ENCODE measurements around the gene RNU7-1.

Gene RNU7-1

DNA sequence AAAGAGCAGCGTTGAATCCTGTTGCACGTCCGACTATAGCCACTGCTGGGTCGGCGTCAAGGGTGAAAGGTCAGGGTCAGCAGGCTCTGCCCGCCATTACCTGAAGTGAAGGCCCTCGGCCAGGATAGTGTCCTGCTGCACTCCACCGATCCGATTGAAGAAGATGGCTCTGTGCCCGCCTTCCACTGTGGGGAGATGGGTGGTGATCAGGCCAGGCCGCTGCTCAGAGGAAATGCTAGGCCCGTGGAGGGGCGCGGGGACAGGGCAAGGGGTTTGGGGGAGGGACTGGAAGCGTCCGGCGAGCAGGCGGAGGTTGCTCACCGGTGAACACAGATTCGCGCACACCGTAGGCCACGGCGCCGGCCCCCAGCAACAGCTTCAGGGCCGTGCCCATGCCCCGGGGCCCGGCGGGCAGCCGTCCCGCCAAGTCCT, 26.5 kb downstream of the RNU7-1 start:
- TF ChIP-seq, protein P1, sequence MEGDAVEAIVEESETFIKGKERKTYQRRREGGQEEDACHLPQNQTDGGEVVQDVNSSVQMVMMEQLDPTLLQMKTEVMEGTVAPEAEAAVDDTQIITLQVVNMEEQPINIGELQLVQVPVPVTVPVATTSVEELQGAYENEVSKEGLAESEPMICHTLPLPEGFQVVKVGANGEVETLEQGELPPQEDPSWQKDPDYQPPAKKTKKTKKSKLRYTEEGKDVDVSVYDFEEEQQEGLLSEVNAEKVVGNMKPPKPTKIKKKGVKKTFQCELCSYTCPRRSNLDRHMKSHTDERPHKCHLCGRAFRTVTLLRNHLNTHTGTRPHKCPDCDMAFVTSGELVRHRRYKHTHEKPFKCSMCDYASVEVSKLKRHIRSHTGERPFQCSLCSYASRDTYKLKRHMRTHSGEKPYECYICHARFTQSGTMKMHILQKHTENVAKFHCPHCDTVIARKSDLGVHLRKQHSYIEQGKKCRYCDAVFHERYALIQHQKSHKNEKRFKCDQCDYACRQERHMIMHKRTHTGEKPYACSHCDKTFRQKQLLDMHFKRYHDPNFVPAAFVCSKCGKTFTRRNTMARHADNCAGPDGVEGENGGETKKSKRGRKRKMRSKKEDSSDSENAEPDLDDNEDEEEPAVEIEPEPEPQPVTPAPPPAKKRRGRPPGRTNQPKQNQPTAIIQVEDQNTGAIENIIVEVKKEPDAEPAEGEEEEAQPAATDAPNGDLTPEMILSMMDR (IDR thresholded peaks at IDR 0.05): no peak

DNA sequence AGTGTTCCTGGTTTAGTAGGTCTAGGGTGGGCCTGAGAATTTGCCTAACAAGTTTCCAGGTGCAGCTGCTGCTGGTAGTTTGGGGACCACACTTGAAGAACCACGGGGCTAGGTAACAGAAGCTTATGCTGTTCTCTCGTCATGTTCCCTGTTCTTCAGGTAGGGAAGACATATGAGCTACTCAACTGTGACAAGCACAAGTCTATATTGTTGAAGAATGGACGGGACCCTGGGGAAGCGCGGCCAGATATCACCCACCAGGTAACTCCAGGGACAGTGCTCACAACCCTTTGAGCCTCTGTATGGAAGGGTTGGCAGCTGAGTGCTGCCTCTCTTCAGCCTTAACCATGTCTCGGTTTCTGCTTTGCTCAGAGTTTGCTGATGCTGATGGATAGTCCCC, 30.6 kb downstream of the RNU7-1 start:
- TF ChIP-seq, protein P1 (IDR thresholded peaks at IDR 0.05): no peak

DNA sequence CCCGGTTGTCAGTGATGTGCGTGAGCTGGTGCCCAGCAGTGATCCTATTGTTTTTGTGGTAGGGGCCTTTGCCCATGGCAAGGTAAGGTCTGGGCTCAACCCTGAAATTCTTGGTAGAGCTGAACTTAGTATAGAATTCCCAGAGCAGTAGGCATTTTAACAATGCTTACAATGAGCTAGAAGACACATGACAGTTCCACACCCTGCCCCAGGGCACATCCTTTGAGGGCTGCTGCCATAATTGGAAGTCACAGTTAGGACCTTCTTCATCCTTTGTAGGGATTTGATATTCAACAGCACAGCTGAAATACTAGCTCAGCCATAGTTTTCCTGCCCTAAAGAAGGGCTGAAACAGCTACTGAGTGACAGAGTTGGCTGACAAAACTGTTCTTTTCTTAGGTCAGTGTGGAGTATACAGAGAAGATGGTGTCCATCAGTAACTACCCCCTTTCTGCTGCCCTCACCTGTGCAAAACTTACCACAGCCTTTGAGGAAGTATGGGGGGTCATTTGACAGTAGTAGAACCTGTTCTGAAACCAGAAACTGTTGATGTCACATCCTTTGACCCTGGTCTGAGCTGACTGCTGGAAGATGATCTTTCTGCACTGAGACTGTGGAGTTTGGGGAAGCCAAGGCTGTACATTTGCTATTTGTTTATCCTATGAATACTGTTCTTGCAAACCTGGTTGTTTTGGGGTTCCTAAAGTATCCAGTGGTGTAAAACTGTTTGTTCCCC, 31.8 kb downstream of the RNU7-1 start:
- TF ChIP-seq, protein P1 (IDR thresholded peaks at IDR 0.05): no peak

DNA sequence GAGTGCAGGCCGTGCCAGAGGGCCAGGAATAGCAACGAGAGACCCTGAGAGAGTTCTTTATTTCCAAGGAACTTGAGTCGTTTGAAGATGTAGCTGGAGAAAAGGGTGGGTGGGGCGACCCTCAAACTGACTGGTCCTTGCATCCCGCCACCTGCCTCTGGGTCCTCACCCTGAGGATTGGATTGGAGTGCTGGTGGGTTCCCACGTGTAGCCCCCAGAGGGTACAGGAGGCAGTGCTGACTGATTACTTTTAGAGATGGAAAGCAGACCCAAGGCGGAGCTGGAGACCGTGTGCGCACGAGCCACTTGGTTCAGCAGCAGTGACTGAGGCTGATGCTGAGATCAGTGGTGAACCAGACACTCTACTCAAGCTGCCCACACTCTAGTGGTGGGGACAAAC, 34.0 kb downstream of the RNU7-1 start:
- TF ChIP-seq, protein P1 (IDR thresholded peaks at IDR 0.05): no peak

DNA sequence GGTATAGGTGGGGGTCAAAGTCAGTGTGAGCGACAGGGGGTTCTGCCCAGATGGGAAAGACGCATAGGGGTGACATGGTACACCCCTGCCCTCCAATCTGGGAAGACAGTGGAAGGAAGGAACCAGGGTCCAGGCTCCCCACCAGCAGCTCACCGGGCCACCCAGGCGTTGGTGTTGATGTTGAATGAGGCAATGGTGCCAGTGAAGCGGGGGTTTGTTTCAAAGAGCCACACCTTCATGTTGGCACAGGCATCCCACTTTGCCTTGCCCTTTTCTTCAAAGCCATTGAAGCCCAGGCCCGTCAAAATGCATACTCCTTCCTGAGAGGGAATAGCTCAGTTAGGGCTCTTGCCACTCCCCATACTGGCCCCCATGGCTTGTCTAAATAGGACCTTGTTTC, 34.6 kb downstream of the RNU7-1 start:
- TF ChIP-seq, protein P1 (IDR thresholded peaks at IDR 0.05): no peak

DNA sequence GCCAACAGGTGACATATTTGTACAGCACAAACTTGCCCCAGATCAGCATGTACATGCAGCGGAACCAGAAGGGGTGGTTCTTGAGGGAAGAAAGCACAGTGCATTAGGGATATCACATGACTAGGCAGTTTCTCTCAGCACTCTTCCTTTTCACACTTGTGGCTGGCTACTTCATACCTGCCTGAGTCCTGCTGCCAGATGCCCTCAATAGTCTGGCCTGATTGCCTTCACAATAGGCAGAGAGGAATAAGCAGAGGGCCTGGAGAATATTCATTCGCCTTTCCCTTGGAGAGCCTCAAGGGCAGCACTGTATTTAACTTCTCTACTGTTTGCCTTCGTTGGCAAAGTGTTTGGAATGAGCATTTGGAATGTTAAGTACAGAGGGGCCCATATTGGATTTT, 35.0 kb downstream of the RNU7-1 start:
- TF ChIP-seq, protein P1 (IDR thresholded peaks at IDR 0.05): no peak

DNA sequence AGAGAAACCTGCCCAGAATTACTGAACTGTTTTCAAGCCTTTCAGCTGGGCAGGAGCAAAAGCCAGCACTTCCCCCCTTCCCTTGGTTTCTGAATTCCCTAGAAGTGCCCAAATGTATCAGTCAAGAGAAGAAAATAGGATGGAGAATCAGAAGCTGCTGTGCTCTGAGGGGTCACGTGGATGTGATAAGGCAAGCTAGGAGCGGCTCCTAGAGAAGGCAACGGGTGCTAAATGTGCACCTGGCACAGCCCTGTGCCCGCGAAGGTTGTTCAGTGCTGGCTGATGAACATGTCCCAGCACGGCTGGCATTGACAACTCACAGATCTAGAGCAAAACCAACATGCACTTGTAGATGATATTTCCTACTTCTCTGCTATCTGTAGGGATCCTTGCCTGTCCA, 35.4 kb downstream of the RNU7-1 start:
- TF ChIP-seq, protein P1 (IDR thresholded peaks at IDR 0.05): no peak

DNA sequence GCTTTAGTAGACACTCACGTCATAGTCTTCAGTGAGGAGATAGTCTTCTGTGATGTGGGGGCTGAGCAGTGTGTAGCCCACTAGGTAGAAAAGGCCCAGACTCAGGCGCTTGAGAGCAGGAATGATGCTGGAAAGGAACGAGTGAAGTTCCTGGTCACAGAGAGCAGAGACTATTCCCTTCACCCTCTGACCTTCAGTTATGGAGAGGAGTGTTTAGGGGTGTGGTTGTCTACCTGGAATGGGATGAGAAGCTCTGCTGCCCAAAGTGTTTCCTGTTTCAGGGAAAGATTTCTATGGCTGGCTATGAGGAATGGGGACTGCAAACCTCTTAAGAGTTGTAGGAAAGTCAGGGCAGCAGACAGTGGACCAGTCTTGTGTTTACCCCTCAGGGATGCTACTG, 35.8 kb downstream of the RNU7-1 start:
- TF ChIP-seq, protein P1 (IDR thresholded peaks at IDR 0.05): no peak

Data from LNCAP (cell line).